Adipose tissue (tissue), 3 donors: ENCODE data around the gene MAML2. TPM values are rescaled to one million over a fixed set of nuclear protein-coding genes. Genes with fewer than 3 reads are reported as not detected.

Source experiments
- H3K27ac ChIP-seq: one replicate; pipeline ENCODE4 v1.5.1; 2013; ENCODE audit warnings: low read depth, low read length
- WGBS, 3 donors: extraction: QIAGEN DNeasy Blood & Tissue Kit; methylation state at CpG; one replicate each; pipeline ENCODE4 v1.1.7; 2013; 5-methylcytosine and 5-hydroxymethylcytosine counted together
- polyA plus RNA-seq, 3 donors: library from polyadenylated mRNA; stranded (reverse); fragments of 200-250 nt; gene quantifications; one replicate each; pipeline ENCODE4 v1.2.3, GENCODE V29; 2013
- donor health status: healthy with polysubstance abuse.
- donor health status: Bipolar disorder and iron deficiency.
- donor health status: healthy.

MAML2 gene
- polyA plus RNA-seq, 3 donors = 1.8 to 8.7 (median 5.4) TPM

DNA sequence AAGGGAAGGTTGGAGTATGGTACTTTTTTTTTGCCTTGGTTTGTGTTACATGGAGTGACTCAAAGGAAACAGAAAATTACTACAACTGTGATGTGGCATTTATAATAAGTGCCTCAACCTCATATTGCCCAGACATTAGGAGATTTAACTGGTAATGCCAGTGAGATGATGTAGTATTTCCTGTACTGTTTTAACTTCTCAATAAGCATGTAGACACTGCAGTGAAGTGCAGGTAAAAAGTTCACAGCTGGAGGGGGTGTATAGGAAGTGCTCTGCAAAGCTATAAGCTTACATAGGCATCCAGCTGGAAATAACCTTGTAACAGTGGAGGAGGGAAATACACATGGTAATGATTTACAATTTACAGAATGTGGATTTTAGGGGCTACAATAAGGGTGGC, 280.9 kb downstream of the MAML2 start:
- H3K27ac ChIP-seq = no peak overlapping the region

DNA sequence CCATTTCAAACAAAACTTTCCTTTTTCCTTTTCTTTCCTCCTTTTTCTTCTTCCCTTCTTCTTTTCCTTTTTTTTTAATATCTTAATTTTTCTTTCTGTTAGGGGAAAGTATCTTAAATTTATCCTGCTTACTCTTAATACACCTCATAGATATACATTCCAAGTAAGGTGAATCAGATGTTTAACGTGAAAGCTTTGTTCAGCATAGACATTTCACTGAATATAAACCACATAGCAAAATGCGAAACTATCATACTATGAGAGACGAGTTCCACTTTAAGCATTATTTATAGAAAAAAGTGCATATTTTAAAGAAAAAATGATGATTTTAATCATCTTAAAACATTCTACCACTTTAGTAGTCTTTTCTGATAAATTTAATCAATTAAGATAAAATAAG, 281.3 kb downstream of the MAML2 start:
- WGBS, 3 donors = 77 to 95% (median 91%) methylated on average over 3 of the region's 3 CpGs
- no peak overlapping the region for H3K27ac ChIP-seq

DNA sequence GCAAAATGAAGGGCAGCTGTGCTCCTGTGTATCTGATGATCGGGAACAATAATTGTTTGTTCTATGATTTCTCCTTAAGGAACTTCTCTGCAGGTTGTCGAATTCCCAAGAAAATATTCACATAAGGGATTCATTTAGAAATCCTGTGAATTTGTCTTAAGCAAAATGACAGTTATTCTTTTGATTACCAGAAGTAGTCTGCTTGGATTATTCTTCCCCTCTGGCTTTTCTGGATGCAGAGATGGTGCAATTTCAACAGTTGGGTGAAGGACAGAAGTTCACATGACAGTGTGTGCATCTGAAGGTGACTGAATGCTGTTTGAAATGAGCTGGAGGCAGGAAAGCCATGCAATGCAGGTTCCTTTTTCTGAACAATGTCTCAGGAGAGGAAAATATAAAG, 281.9 kb downstream of the MAML2 start:
- no peak overlapping the region for H3K27ac ChIP-seq
- 53 to 87% (median 68%) methylated on average over 2 of the region's 2 CpGs for WGBS, 3 donors

DNA sequence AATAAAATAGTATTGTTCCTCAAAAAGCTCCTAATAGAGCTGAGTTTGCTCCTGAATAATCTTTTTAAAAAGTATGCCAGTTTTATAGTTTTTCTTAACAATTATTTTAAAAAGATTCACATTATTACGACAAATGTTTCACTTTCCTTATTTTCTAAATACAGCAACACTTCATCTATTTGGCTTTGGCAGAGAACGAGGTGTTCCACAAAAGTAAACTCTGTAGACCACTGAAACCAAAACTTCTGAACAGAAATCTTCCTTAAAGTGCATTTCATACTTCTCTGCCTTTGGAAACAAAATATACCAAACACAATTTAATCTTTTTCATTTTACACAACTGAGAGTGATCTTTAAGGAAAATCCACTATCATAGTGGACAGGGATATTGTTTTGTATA, 285.5 kb downstream of the MAML2 start:
- no peak overlapping the region for H3K27ac ChIP-seq
- WGBS, 3 donors = 68 to 82% (median 76%) methylated on average over 2 of the region's 2 CpGs

DNA sequence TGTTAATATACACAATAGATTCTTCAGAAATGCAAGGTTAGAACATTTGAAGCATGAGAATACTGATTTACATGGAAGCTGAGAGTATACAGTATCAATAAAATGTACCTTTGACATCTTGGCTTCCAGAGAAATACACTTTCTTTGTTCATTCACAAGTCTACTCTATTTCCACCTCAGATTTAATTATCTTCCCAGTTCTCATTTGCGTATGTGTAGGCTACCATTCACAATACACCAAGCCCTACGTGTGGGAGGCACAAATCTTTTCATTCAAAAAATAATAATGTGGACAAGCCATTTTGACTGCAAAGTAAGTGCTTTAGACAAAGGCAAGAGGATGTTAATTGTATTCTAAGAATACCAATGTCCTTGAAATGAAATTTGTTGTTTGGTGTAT, 286.4 kb downstream of the MAML2 start:
- no peak overlapping the region for H3K27ac ChIP-seq
- 81 to 94% (median 93%) methylated on average over 2 of the region's 2 CpGs for WGBS, 3 donors

DNA sequence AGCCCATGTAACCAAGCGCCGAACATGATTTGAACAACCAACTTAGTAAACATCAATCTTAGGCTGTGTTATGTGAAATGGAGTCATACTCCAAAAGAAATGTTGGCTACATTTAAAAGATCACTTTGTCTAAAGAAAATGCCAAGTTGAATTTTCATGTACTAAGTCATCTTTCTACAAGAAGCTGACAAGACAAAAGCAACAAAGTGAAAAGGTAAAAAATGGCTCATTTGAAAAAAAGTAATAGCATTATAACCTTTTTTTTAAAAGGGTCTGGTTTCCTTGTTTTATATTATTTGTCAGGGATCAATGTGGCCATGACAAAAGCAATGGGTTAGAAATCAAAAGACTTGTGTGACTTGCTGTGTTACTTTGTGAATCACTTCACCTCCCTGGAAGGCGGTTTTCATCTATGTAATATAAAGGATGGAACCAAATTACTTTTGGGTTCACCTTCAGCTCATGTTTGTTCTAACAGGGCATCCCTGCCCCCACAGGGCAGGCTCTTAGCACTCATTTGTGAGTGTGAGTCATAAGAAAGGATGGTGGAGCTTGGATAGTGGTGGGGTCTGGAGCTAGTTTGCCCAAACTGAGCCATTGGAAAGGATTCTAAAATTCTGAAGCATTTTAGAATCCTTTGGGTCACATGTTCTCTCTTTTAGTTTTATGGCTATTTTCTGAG, 287.1 kb downstream of the MAML2 start:
- H3K27ac ChIP-seq = no peak overlapping the region
- 80 to 91% (median 89%) methylated on average over 3 of the region's 3 CpGs for WGBS, 3 donors

DNA sequence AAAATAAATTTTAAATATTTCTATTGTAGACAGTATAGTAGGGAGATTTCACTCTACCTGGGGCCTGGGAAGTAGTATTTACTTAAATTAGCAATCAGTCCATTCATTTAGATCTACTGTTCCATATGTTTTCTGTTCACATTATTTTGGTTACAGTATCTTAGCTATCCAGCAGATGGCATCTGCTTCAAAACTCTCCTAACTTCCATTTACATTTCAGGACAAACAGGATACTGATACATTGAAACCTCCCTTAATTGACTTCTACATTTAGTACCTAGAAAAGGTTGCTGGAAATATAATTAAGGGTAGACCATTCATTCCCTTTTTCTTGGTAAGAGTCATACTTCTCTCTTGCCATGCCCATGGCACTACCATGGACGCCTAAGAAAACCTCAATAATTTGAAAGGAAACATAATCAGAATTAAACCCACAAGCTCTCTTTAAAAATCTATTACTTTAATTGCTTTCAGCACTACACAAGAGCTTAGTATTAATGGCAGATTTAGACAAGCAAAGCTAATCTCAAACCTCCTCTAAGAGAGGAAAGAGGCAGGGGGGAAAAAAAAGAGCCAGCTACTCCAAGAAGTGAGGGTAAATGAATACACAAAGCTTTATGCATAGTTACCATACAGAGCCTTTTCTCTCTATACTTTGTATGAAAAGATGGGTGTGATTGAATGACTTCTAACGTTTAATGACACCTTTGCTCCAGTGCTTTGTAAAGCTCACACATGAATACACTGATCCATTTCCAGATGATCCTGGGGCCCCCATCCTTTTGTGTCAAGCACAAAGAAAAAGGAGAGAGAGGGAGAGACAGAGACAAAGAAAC, 287.9 kb downstream of the MAML2 start:
- WGBS, 3 donors = 51 to 70% (median 59%) methylated on average over 2 of the region's 2 CpGs
- H3K27ac ChIP-seq = no peak overlapping the region

DNA sequence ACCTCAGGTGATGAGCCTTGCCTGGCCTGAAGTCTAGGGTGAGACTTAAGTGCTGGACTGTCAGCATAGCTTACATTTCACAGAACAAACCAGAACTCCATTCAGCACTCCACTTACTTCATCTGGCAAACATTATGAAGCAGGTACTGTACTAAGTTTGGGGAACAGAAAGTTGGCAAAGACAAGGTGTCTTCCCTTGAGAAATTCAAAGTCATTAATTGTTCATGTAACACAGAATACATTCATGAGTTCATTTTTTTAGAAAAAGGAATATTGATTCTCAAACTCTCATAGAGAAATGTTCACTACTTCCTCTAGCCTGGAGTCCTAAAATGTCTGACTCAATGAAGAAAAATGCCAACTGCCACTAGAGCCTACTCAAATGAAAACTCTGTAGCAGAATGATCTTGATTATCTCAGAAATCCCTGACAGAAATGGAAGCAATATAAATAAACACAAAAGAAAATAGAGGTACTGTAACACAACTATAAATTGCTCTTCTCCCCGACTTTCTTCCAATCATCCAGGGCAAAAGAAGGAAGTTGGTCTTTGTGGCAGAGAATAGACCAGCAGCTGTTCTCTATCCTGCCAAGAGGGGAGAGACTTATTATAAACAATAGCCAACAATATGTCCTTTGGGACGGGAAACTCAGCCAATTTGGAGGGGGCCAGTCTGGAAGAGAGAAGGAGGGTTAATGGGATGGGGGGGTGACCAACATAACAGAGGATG, 289.9 kb downstream of the MAML2 start:
- WGBS, 3 donors = 35 to 69% (median 46%) methylated on average over 2 of the region's 2 CpGs
- no peak overlapping the region for H3K27ac ChIP-seq

DNA sequence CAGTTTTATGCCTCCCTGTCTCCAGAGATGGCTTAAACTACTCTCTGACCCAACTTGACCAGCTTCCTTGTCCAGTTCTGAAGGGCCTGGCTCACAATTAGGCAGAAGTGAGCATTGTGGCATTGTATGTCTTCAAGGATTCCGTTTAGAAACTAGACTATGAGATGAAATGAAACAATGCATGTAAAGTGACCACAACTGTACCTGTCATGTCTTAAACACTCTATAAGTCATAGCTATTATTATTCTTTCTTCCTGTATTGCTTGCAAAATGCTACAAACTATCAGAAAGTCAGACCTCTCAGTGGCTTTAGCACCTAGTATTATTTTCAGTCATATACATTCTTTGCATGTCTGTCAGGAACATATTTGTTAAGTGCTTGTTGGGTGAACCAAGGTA, 291.2 kb downstream of the MAML2 start:
- no peak overlapping the region for H3K27ac ChIP-seq
- 60 to 90% (median 82%) methylated on average over 1 of the region's 1 CpG for WGBS, 3 donors

DNA sequence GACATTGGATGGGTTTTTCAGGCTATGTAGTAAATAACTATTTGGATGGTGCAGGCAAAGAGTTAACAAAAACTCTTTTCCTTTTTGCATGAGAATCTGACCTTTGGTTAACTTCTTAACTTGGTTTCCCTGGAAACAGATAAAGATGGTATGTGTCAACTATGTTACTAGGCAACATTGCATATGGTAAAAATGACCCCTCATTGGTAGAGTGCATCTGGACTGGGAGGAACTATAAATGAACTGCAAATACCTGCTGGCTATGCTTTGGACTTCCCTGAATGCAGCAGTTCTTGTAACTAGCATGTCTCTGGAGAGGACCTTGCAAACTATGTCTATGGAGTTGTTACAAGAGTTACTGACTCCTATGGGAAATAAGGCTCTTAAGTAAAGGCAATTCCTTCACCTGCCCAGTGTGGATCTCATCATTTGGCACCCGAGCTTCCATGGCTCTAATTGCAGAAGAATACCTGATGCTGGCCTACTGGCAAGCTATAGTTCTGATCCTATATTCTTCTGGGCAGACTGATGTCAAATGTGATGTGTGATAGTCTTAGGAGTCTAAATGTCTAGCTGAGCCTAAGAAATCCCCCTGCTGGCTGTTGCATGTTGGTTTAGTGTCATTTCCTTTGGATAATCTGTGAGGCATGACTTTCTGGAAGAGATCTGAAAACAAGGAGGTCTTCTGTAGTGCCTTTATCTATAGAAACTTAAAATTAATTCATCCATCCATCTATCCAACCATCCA, 292.4 kb downstream of the MAML2 start:
- 71 to 93% (median 88%) methylated on average over 1 of the region's 1 CpG for WGBS, 3 donors
- H3K27ac ChIP-seq = no peak overlapping the region

DNA sequence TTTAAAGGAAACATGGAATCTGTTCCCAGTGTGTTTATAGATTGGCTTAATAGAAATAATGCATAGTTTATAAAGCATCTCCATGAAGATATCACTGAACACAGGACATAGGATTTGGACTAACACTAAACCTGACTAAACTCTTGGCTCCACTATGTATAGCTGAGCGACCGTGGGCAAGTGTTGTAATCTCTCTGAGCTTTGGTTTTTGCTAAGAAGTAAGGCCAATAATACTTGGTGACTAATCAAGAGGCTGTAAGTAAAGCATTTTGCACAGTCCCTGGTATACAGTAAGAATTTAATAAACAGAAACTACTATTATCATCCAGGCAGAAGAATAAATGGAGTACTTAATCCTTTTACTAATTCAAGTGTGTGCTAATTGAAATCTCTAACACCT, 293.6 kb downstream of the MAML2 start:
- no peak overlapping the region for H3K27ac ChIP-seq
- WGBS, 3 donors = 75 to 88% (median 77%) methylated on average over 2 of the region's 2 CpGs

DNA sequence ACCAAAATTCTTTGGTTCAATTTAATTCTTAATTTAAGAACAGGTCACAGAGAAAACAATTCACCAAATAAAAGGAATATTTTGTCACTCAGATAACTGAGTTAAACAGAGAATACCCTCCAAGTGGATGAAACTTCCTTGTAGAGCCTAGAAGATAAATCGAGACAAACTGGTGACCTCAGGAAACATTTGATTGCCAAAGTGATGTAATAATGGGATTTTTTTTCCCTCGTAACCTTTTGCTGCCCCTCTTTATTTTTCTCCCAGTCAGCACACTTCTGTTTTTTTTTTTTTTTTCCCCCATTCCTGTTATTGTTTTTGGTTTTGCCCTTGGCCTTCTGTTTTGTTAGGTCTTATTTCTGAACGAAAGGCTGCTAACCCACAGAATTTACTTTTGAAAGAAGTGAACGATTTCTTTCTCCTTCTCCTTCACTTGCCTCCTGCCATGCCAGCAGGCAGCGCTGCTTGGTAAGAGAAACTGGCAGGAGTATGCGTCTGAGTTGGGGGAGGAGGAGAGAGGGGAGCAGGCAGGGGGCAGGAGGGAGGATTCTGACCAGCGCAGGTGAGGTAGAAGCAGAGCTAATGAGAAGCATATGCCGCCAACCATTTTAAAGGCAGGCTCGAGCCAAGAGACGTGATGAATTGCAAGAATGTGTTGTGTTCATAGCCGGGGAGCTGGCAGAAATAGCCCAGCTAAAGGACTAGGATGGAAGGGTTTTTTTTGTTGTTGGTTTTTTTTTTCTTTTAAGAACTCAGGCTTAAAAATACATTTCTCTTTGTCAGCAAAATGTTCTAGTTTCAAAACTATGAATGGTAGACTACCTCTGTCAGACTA, 297.2 kb downstream of the MAML2 start:
- WGBS, 3 donors = 19 to 36% (median 26%) methylated on average over 11 of the region's 11 CpGs
- H3K27ac ChIP-seq = no peak overlapping the region

DNA sequence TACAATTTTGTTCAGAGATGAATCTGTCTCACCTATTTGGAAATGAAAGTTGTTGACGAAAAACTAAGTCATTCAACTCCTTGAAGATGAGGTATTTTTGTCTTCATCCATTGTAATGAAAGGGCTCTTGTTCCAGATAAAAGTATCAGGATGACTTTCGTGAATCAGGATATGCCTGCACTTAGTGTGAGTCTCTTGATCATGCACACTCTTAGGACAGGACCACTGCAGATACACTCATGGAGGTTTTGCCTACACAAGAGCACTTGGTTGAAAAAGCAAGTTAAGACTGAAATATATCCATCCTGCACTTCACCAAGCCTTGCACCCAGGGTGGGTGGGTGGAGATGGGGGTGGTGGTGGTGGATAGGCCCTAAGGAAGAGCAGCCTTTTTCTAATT, 298.2 kb downstream of the MAML2 start:
- no peak overlapping the region for H3K27ac ChIP-seq
- WGBS, 3 donors = 82 to 96% (median 95%) methylated on average over 2 of the region's 2 CpGs

DNA sequence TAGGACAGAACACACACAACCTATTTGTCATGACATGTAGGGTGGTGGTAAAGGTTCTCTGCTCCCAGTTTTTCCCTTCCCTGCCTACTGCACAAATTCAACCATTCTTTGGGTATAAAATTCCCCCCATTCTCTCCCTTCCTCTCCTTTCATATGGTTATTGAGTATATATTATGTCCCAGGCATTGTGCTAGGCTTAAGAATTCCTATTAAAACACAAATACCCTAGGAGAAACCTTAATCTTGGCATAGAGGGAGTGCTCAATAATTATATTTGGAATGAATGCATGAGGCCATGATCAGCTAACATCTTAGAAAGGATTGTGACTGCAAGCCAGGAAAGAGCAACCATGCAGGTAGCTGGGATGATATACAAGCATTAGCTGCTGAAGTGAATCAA, 298.7 kb downstream of the MAML2 start:
- H3K27ac ChIP-seq = no peak overlapping the region

DNA sequence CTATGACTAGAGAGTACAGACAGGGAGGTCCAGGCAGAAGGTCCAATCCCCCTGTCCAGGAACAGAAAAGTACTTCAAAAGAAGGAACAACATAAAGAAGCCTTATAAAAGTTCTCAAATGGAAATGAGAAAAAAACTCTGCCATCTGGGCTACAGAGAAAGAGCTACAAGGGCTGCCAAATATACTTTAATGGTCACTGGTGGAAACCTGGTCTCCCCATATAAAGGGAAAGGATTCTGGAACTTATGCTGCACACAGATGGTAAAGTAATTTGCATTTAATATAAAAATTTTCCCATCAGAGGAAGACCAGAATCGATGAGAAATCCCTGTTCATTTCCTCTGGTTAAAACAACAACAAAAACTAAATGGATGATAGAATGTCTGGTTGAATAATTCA, 299.7 kb downstream of the MAML2 start:
- H3K27ac ChIP-seq = no peak overlapping the region
- 66 to 80% (median 66%) methylated on average over 1 of the region's 1 CpG for WGBS, 3 donors

DNA sequence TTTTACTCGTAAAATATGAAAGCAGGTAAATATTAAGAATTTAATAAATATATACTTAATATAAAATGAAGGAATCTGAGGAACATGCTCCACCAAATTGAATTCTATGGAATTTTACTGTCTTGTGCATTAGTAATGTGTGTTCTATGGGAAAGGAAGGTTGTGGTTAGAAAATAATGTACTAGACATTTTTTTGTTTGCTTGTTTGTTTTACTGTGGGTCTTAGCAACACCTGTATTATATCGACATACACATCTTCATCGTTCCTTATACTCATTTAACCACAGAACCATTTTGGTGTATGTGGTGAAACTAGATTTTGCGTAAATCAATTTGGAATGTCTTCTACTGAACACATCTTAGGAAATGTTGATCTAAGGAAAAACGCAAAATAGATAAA, 304.9 kb downstream of the MAML2 start:
- WGBS, 3 donors = 84 to 95% (median 93%) methylated on average over 5 of the region's 5 CpGs
- H3K27ac ChIP-seq = no peak overlapping the region

DNA sequence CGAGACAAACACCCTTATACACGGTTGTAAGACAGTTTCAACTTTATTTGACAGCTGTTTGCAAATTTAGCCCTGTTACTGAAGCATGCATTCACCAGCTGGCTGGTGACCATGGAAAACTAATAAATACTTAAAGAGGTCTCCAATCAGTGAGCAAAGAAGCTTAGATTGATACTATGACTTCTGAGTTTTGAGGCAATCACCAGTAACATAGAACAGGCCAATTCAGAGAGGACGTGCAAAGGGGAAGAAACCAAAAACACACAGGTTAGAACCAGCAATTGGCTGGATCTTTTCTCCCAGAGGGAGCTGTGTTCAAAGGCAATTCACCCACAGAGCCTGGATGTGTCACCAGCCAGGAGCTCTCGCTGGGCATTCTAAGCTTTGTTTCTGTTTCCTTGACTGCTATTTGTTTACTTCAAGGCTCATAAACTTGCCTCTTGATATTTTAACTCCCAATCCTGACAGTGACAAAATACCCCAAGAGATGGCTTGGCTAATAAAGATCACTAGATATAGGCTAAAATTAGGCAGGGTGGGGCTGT, 305.5 kb downstream of the MAML2 start:
- no peak overlapping the region for H3K27ac ChIP-seq
- 61 to 75% (median 69%) methylated on average over 4 of the region's 4 CpGs for WGBS, 3 donors

DNA sequence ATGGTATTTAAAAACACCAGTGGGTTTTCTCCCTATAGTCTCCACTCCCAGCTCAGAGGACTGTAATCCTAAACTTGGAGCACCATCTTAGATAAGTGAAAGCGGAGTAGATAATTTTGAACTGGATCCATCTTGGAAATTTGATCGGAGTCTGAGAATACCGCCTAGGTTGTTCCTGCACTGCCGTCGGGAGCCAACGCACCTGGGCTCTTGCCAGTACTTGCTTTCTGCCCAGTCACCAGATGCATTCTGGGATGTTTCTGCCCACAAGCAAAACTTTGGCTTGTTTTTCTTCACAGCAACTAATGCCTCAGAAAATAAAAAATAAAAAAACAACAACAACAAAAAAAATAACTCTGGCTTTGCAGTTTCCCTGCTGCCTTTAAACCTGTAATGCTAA, 306.1 kb downstream of the MAML2 start:
- WGBS, 3 donors = 51 to 80% (median 68%) methylated on average over 6 of the region's 6 CpGs
- H3K27ac ChIP-seq = no peak overlapping the region
